Chondrocyte (in vitro differentiated cells): ENCODE results near the gene PSMB1. TPM values are rescaled to one million over a fixed set of nuclear protein-coding genes. Genes with fewer than 3 reads are reported as not detected.

Source experiments
- DNase-seq: peaks from one replicate; pipeline ENCODE4 v3.0.0; 2021; ENCODE audit warnings: mixed read lengths, low spot score
- H3K27ac Mint-ChIP-seq: one replicate; pipeline ENCODE4 v1.8.0; 2021; ENCODE audit warnings: mild to moderate bottlenecking, moderate library complexity, mixed read lengths; ENCODE audit not compliant: unreplicated experiment
- H3K27me3 Mint-ChIP-seq: 2 replicates; pipeline ENCODE4 v1.8.0; 2021; ENCODE audit warnings: low read depth, mixed read lengths
- H3K36me3 Mint-ChIP-seq: 2 replicates; pipeline ENCODE4 v1.8.0; 2021; ENCODE audit warnings: low read depth, mixed read lengths
- H3K4me1 Mint-ChIP-seq: 2 replicates; pipeline ENCODE4 v1.8.0; 2021; ENCODE audit warnings: low read depth, mild to moderate bottlenecking, mixed read lengths
- H3K4me3 Mint-ChIP-seq: one replicate; pipeline ENCODE4 v1.8.0; 2021; ENCODE audit warnings: mild to moderate bottlenecking, moderate library complexity, mixed read lengths; ENCODE audit not compliant: unreplicated experiment
- H3K9me3 Mint-ChIP-seq: 2 replicates; pipeline ENCODE4 v1.8.0; 2021; ENCODE audit warnings: low read depth, mixed read lengths
- CTCF ChIP-seq: fragments of 200-600 bp; sonication (generic); IDR thresholded peaks from 2 replicates; pipeline ENCODE4 v1.5.0; 2021; ENCODE audit warnings: antibody characterized with exemption, mild to moderate bottlenecking, moderate library complexity
- total RNA-seq: library from RNA; stranded (reverse); gene quantifications from 3 replicates; pipeline ENCODE4 v1.2.1, GENCODE V29; 2021

PSMB1 gene
- total RNA-seq, 1 donor from 2014 or later: 137 TPM

- Mint-ChIP-seq H3K9me3 (no peaks in the 10 kb centered on the region), H3K27me3 (no peaks in the 10 kb centered on the region), H3K36me3 (peaks cover 11% of the 10 kb centered on the region), H3K4me1 (peaks cover 22% of the 10 kb centered on the region), H3K4me3 (peak within 1 kb of the TSS; percentile 100), H3K27ac (peak within 1 kb of the TSS; percentile 73)
- TF ChIP-seq CTCF: no peak
- DNase-seq: peak; percentile 98
These were observed 31.3 kb upstream of the PSMB1 start, which contains the start of gene PDCD2 for GRCh38 chr6:170584181-170584953. PDCD2 (minus strand) TSS chr6:170584637; CDS start chr6:170584581, 56 bp downstream.

GRCh38 chr6:170583756-170584180, 30.7 kb upstream of the PSMB1 start:
- H3K4me1 Mint-ChIP-seq: peaks cover 22% of the 10 kb centered on the region
- no peaks in the 10 kb centered on the region for H3K9me3 Mint-ChIP-seq
- DNase-seq: no peak
- H3K27ac Mint-ChIP-seq: peak overlapping the region; percentile 73
- H3K36me3 Mint-ChIP-seq: peaks cover 11% of the 10 kb centered on the region
- no peaks in the 10 kb centered on the region for H3K27me3 Mint-ChIP-seq
- TF ChIP-seq CTCF: peak; percentile 62
- peak overlapping the region; percentile 82 for H3K4me3 Mint-ChIP-seq

GRCh38 chr6:170578909-170579308, 25.8 kb upstream of the PSMB1 start:
- H3K4me1 Mint-ChIP-seq: peaks cover 13% of the 10 kb centered on the region
- H3K9me3 Mint-ChIP-seq: no peaks in the 10 kb centered on the region
- H3K4me3 Mint-ChIP-seq: no peak overlapping the region
- no peak for TF ChIP-seq CTCF
- H3K27ac Mint-ChIP-seq: no peak overlapping the region
- H3K36me3 Mint-ChIP-seq: peaks cover 14% of the 10 kb centered on the region
- no peaks in the 10 kb centered on the region for H3K27me3 Mint-ChIP-seq
- DNase-seq: no peak

GRCh38 chr6:170575250-170575649, 22.1 kb upstream of the PSMB1 start:
- peak; percentile 64 for TF ChIP-seq CTCF
- DNase-seq: no peak
- no peaks in the 10 kb centered on the region for H3K27me3 Mint-ChIP-seq
- no peaks in the 10 kb centered on the region for H3K4me1 Mint-ChIP-seq
- no peak overlapping the region for H3K27ac Mint-ChIP-seq
- H3K36me3 Mint-ChIP-seq: peaks cover 13% of the 10 kb centered on the region
- H3K4me3 Mint-ChIP-seq: no peak overlapping the region
- no peaks in the 10 kb centered on the region for H3K9me3 Mint-ChIP-seq

GRCh38 chr6:170572704-170573466, 19.8 kb upstream of the PSMB1 start:
- Mint-ChIP-seq H3K27ac (no peak overlapping the region), H3K27me3 (no peaks in the 10 kb centered on the region), H3K36me3 (peaks cover 21% of the 10 kb centered on the region), H3K4me3 (no peak overlapping the region), H3K4me1 (no peaks in the 10 kb centered on the region), H3K9me3 (no peaks in the 10 kb centered on the region)
- TF ChIP-seq CTCF: no peak
- no peak for DNase-seq
